MCF 10A (cell line): ENCODE measurements around the gene TTC39C. TPM values are rescaled to one million over a fixed set of nuclear protein-coding genes. Genes with fewer than 3 reads are reported as not detected.

ENCODE experiments used
- BruUV-seq: library from RNA; stranded (reverse); fragments of 400-500 nt; replicated peaks from 2 replicates; lab custom pipeline; 2021; lab: Mats Ljungman, UMichigan
- CTCF ChIA-PET: fragments of 300-600 bp; sonication (Branson Sonifier 250); formaldehyde crosslinking; extraction: SDS; loops from one replicate; lab custom pipeline; 2021; ENCODE audit warnings: antibody characterized with exemption, inconsistent platforms; lab: Yijun Ruan, JAX
- POLR2A ChIA-PET: fragments of 300-600, 350-650 bp; sonication (Branson Sonifier 250); formaldehyde crosslinking; extraction: SDS; loops from one replicate; lab custom pipeline; 2020; ENCODE audit warnings: antibody characterized with exemption, inconsistent platforms; lab: Yijun Ruan, JAX
- DNase-seq: peaks from one replicate; pipeline ENCODE4 v3.0.0-alpha.2; 2018; ENCODE audit not compliant: unreplicated experiment
- H3K27ac Mint-ChIP-seq: one replicate; pipeline ENCODE4 v1.8.0; 2022; ENCODE audit warnings: mild to moderate bottlenecking, low read depth, mixed read lengths; ENCODE audit not compliant: unreplicated experiment
- H3K27me3 Mint-ChIP-seq: one replicate; pipeline ENCODE4 v1.8.0; 2022; ENCODE audit warnings: mixed read lengths; ENCODE audit not compliant: insufficient read depth, unreplicated experiment
- H3K36me3 Mint-ChIP-seq: one replicate; pipeline ENCODE4 v1.8.0; 2022; ENCODE audit warnings: mild to moderate bottlenecking, moderate library complexity, mixed read lengths; ENCODE audit not compliant: insufficient read depth, unreplicated experiment
- H3K4me1 Mint-ChIP-seq: one replicate; pipeline ENCODE4 v1.8.0; 2022; ENCODE audit warnings: mixed read lengths; ENCODE audit not compliant: insufficient read depth, unreplicated experiment
- H3K4me3 Mint-ChIP-seq: one replicate; pipeline ENCODE4 v1.8.0; 2022; ENCODE audit warnings: mild to moderate bottlenecking, moderate library complexity, mixed read lengths; ENCODE audit not compliant: unreplicated experiment
- H3K9me3 Mint-ChIP-seq: one replicate; pipeline ENCODE4 v1.8.0; 2022; ENCODE audit warnings: mixed read lengths; ENCODE audit not compliant: unreplicated experiment
- intact Hi-C: fragments of 100-400 bp; cut with micrococcal nuclease; formaldehyde crosslinking; loops from 2 replicates; pipeline ENCODE4 v1.14.1; 2022
- total RNA-seq: library from RNA; stranded (reverse); gene quantifications from 2 replicates; pipeline ENCODE4 v1.2.3, GENCODE V29; 2022
- TF ChIP-seq, protein P1 (sequence below): fragments of 200-600 bp; IDR thresholded peaks from one replicate; pipeline ENCODE4 v1.8.0; 2022; ENCODE audit warnings: antibody characterized with exemption, mild to moderate bottlenecking; ENCODE audit not compliant: unreplicated experiment

Gene TTC39C
- total RNA-seq, 1 experiment from 2014 or later, result 12.9 TPM

DNA sequence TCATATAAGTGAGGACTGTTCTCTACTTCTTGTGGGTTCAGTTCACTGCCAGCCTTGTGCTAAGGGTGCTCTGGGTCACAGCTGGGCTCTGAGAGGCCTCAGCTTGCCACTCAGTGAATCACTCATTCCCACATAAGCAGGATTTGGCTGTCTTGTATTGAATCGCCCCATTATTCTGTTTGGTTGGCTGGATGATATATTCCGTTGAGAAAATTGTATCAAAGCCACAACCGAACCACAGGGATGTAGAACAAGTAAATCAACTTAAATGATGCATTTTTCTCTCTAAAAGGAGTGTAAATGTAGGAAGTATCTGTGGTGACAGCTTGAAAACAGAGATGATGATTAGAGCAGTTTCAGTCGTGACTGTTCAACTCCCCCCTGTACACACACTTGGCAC is 39.6 kb downstream of the TTC39C start:
- H3K27me3 Mint-ChIP-seq, result no peaks in the 10 kb centered on the region
- DNase-seq, result no peak
- TF ChIP-seq, protein P1, sequence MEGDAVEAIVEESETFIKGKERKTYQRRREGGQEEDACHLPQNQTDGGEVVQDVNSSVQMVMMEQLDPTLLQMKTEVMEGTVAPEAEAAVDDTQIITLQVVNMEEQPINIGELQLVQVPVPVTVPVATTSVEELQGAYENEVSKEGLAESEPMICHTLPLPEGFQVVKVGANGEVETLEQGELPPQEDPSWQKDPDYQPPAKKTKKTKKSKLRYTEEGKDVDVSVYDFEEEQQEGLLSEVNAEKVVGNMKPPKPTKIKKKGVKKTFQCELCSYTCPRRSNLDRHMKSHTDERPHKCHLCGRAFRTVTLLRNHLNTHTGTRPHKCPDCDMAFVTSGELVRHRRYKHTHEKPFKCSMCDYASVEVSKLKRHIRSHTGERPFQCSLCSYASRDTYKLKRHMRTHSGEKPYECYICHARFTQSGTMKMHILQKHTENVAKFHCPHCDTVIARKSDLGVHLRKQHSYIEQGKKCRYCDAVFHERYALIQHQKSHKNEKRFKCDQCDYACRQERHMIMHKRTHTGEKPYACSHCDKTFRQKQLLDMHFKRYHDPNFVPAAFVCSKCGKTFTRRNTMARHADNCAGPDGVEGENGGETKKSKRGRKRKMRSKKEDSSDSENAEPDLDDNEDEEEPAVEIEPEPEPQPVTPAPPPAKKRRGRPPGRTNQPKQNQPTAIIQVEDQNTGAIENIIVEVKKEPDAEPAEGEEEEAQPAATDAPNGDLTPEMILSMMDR, result no peak
- ChIA-PET CTCF (no interaction called here), POLR2A (interaction anchor here (0.7 kb wide), 2 partner anchors 27 to 68 kb away, joined by 3 read pairs; no protein-coding TSS in a partner anchor)
- H3K27ac Mint-ChIP-seq, result no peak overlapping the region
- H3K36me3 Mint-ChIP-seq, result no peaks in the 10 kb centered on the region
- intact Hi-C loops, result no loop called here
- H3K4me1 Mint-ChIP-seq, result peaks cover 11% of the 10 kb centered on the region
- H3K4me3 Mint-ChIP-seq, result no peak overlapping the region
- BruUV-seq, result no TSS peak
- H3K9me3 Mint-ChIP-seq, result no peaks in the 10 kb centered on the region

DNA sequence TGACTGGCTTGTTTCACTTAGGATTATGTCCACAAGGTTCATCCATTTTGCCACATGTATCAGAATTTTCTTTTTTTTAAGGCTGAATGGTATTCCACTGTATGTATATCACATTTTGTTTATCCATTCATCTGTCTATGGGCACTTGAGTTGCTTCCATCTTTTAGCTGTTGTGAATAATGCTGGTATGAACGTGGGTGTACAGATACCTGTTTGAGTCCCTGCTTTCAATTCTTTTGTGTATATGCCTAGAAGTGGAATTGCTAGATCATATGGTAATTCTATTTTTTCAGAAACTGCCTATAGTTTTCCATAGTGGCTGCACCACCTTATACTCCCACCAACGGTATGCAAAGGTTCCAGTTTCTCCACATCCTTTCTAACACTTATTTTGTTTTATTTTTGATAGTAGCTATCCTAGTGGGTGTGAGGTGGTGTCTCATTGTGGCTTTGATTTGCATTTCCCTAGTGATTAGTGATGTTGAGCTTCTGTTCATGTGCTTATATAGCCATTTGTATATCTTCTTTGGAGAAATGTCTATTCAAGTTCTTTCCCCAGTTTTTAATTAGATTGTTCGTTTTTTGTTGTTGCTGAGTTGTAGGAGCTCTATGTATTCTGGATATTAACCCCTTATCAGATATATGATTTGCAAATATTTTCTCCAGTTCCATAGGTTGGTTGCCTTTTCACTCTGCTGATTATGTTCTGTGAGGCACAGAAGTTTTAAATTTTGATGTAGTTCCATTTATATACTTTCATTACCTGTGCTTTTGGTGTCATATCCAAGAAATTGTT is 40.7 kb downstream of the TTC39C start:
- no peak overlapping the region for H3K27ac Mint-ChIP-seq
- no peaks in the 10 kb centered on the region for H3K9me3 Mint-ChIP-seq
- TF ChIP-seq, protein P1, result no peak
- DNase-seq, result no peak
- no peaks in the 10 kb centered on the region for H3K27me3 Mint-ChIP-seq
- no peak overlapping the region for H3K4me3 Mint-ChIP-seq
- peaks cover 11% of the 10 kb centered on the region for H3K4me1 Mint-ChIP-seq
- no TSS peak for BruUV-seq
- intact Hi-C loops, result no loop called here
- ChIA-PET CTCF (interaction anchor here (0.7 to 1.1 kb wide), 4 partner anchors 8 to 99 kb away, joined by 3 read pairs; no protein-coding TSS in a partner anchor), POLR2A (interaction anchor here (0.7 to 0.9 kb wide), 3 partner anchors 27 to 323 kb away, joined by 3 to 5 read pairs (median 3); no protein-coding TSS in a partner anchor)
- H3K36me3 Mint-ChIP-seq, result no peaks in the 10 kb centered on the region

DNA sequence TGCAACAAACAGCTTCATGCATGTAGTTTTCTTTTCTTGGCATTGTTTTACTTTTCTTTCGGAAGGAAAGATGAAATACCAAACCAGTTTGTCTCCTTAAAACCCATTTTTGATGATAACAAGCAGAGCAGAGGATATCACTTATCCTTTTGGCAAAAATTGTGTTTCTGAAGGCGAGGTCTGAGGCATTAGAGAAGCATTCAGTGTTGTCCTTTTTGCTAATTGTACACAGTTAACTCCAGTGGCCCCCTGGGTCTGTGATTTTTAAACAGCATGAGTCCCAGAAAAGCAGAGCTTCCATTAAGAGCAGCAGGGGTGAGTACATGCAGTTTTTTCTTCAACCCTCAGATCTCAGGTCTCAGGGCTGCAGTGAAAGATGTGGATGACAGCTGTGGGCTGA is 41.3 kb downstream of the TTC39C start:
- no peak for DNase-seq
- no TSS peak for BruUV-seq
- no peak overlapping the region for H3K4me3 Mint-ChIP-seq
- H3K9me3 Mint-ChIP-seq, result no peaks in the 10 kb centered on the region
- CTCF ChIA-PET, result interaction anchor here (0.7 to 1.1 kb wide), 3 partner anchors 8 to 99 kb away, joined by 3 read pairs; no protein-coding TSS in a partner anchor
- no peaks in the 10 kb centered on the region for H3K36me3 Mint-ChIP-seq
- TF ChIP-seq, protein P1, result no peak
- POLR2A ChIA-PET, result interaction anchor here (0.7 to 1.2 kb wide), 3 partner anchors 18 to 324 kb away, joined by 3 to 4 read pairs (median 3); no protein-coding TSS in a partner anchor
- no peak overlapping the region for H3K27ac Mint-ChIP-seq
- H3K4me1 Mint-ChIP-seq, result peaks cover 11% of the 10 kb centered on the region
- intact Hi-C loops, result no loop called here
- H3K27me3 Mint-ChIP-seq, result no peaks in the 10 kb centered on the region

DNA sequence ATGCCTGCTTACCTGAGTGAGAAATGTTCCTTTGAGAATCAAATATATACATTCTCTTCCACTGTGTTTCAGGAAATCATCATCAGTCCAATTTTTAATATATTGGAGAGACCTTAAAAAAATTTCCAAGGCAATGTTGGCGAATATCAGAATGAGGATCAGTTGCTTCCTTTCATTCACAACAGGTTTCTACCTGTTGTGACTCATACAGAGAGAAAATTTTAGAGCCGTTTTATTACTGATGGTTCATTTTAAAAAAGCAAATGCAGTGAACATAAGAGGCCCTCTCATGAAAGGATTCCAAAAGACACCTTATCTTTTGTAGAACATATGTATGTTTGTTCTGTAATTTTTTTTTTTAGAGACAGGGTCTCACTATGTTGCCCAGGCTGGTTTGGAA is 42.0 kb downstream of the TTC39C start:
- Mint-ChIP-seq H3K27me3 (no peaks in the 10 kb centered on the region), H3K36me3 (no peaks in the 10 kb centered on the region), H3K9me3 (no peaks in the 10 kb centered on the region), H3K27ac (no peak overlapping the region), H3K4me1 (peaks cover 10% of the 10 kb centered on the region), H3K4me3 (no peak overlapping the region)
- TF ChIP-seq, protein P1, result no peak
- ChIA-PET POLR2A (interaction anchor here (1.2 kb wide), 1 partner anchor 18 kb away, joined by 4 read pairs; no protein-coding TSS in a partner anchor), CTCF (interaction anchor here (1.1 kb wide), 1 partner anchor 100 kb away, joined by 3 read pairs; no protein-coding TSS in a partner anchor)
- intact Hi-C loops, result no loop called here
- DNase-seq, result no peak
- BruUV-seq, result no TSS peak
